Nephron (organoid): ENCODE measurements around the gene CTNNA3.

ENCODE experiments used
- H3K27ac Mint-ChIP-seq, 3 experiments: 2 replicates each; pipeline ENCODE4 v1.8.0; 2020; ENCODE audit warnings: mixed read lengths in 3 of 3, mild to moderate bottlenecking in 2 of 3, moderate library complexity in 1 of 3
- H3K27me3 Mint-ChIP-seq: 2 replicates; pipeline ENCODE4 v1.8.0; 2021; ENCODE audit warnings: low read depth, mild to moderate bottlenecking, moderate library complexity, mixed read lengths
- H3K36me3 Mint-ChIP-seq: 2 replicates; pipeline ENCODE4 v1.8.0; 2020; ENCODE audit warnings: low read depth, mixed read lengths
- H3K4me1 Mint-ChIP-seq: 2 replicates; pipeline ENCODE4 v1.8.0; 2020; ENCODE audit warnings: mixed read lengths
- H3K4me3 Mint-ChIP-seq, 3 experiments: 2 replicates each; pipeline ENCODE4 v1.8.0; 2020; ENCODE audit warnings: mild to moderate bottlenecking in 3 of 3, mixed read lengths in 3 of 3, moderate library complexity in 2 of 3
- H3K9me3 Mint-ChIP-seq: 2 replicates; pipeline ENCODE4 v1.8.0; 2020; ENCODE audit warnings: mixed read lengths
- CTCF ChIP-seq, 3 experiments: fragments of 200-600 bp; sonication (generic); IDR thresholded peaks; one replicate each; pipeline ENCODE4 v1.5.0; 2021; ENCODE audit warnings: antibody characterized with exemption in 3 of 3; ENCODE audit not compliant: unreplicated experiment in 3 of 3

The CTNNA3 gene

GRCh38 chr10:66405566-66405965, 1290.4 kb downstream of the CTNNA3 start:
- no peak for TF ChIP-seq CTCF (IDR thresholded peaks at IDR 0.05; ENCODE audit: unreplicated experiment in 3 of 3)
- Mint-ChIP-seq H3K9me3 (no peaks in the 10 kb centered on the region), H3K36me3 (no peaks in the 10 kb centered on the region), H3K27me3 (no peaks in the 10 kb centered on the region), H3K27ac (no peak overlapping the region), H3K4me3 (no peak overlapping the region), H3K4me1 (no peaks in the 10 kb centered on the region)

DNA sequence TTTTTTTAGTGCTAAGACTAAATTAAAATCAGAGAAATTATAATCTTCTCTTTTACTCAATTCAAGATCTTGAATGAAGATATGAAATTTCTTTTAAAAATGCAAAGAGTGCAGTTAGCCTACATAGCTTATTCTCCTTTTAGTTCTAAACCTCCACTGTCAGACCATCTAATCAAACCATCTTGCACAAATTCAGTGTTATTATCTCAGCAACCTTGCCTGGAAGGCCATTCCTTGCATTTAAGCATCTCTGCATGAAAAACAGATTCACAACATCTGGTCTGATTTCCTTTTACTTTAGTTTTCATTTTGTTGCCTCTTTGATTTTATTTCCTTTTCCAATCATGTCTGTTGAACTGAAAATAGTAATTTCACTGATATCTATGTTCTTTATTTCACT, 1297.3 kb downstream of the CTNNA3 start:
- Mint-ChIP-seq H3K4me3 (no peak overlapping the region), H3K9me3 (no peaks in the 10 kb centered on the region), H3K27me3 (no peaks in the 10 kb centered on the region), H3K4me1 (no peaks in the 10 kb centered on the region), H3K27ac (no peak overlapping the region), H3K36me3 (no peaks in the 10 kb centered on the region)
- TF ChIP-seq CTCF (IDR thresholded peaks at IDR 0.05; ENCODE audit: unreplicated experiment in 3 of 3) = no peak

DNA sequence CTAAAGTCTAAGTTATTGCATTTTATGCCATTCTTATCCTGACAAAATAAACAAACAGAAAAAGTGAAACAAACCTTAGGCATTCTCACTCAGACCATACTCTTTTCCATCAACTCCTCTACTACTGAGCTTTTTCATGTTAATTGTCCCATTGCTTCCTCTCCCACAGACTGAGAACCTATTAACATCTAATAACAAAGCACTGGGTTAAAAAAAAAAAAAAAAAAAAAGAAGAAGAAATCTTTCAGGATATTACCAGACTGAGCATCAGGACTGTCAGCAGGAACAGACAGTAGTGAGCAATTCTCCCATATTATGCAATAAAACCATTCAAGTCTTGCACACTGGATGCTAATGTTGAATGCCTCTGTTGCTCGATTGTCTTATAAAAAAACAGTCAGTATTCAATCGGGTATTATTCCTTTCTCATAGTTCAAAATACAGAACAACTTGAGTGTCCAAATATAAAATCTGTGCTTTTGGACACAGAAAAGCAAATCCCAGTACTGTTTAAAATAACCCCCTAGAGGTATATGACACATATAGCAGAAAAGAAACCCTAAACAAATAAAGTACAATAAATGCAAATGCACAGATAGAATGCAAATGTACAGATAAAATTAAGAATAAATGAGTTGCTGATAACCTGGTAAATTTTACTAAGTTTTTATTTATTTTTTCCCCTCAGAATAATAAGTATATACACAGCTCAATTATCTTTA, 1301.5 kb downstream of the CTNNA3 start:
- Mint-ChIP-seq H3K4me1 (no peaks in the 10 kb centered on the region), H3K4me3 (no peak overlapping the region), H3K27ac (no peak overlapping the region), H3K9me3 (no peaks in the 10 kb centered on the region), H3K36me3 (no peaks in the 10 kb centered on the region), H3K27me3 (no peaks in the 10 kb centered on the region)
- no peak for TF ChIP-seq CTCF (IDR thresholded peaks at IDR 0.05; ENCODE audit: unreplicated experiment in 3 of 3)

GRCh38 chr10:66390926-66391325, 1305.1 kb downstream of the CTNNA3 start:
- Mint-ChIP-seq H3K27me3 (no peaks in the 10 kb centered on the region), H3K36me3 (no peaks in the 10 kb centered on the region), H3K4me1 (no peaks in the 10 kb centered on the region), H3K9me3 (no peaks in the 10 kb centered on the region), H3K27ac (no peak overlapping the region), H3K4me3 (no peak overlapping the region)
- TF ChIP-seq CTCF (IDR thresholded peaks at IDR 0.05; ENCODE audit: unreplicated experiment in 3 of 3) = no peak

- H3K27ac Mint-ChIP-seq = no peak overlapping the region
- H3K9me3 Mint-ChIP-seq = peaks cover 8% of the 10 kb centered on the region
- no peak for TF ChIP-seq CTCF (IDR thresholded peaks at IDR 0.05; ENCODE audit: unreplicated experiment in 3 of 3)
Measured at GRCh38 chr10:66381045-66381444, 1315.0 kb downstream of the CTNNA3 start.

More at GRCh38 chr10:66381045-66381444, 1315.0 kb downstream of the CTNNA3 start:
- H3K4me3 Mint-ChIP-seq = no peak overlapping the region
- H3K36me3 Mint-ChIP-seq = no peaks in the 10 kb centered on the region
- H3K4me1 Mint-ChIP-seq = peaks cover 4% of the 10 kb centered on the region
- H3K27me3 Mint-ChIP-seq = no peaks in the 10 kb centered on the region
